Neural progenitor cell (in vitro differentiated cells): Measurements from ENCODE around the gene SLC5A10. TPM values are rescaled to one million over a fixed set of nuclear protein-coding genes. Genes with fewer than 3 reads are reported as not detected.

ENCODE experiments used
- DNase-seq: peaks from one replicate; pipeline ENCODE4 v3.0.0-alpha.2; 2016; ENCODE audit warnings: low spot score
- H2AFZ ChIP-seq: fragments of 200-600 bp; sonication (generic); replicated peaks from 2 replicates; pipeline ENCODE4 v1.6.1; 2016; ENCODE audit warnings: antibody characterized with exemption
- H3F3A ChIP-seq: fragments of 200-600 bp; sonication (generic); 2 replicates; pipeline ENCODE4 v1.6.1; 2016; ENCODE audit warnings: antibody characterized with exemption, low read depth
- H3K27ac ChIP-seq: fragments of 200-600 bp; sonication (generic); 2 replicates; pipeline ENCODE4 v1.5.1; 2016; ENCODE audit warnings: mild to moderate bottlenecking
- H3K27me3 ChIP-seq: fragments of 200-600 bp; sonication (generic); 2 replicates; pipeline ENCODE4 v1.6.1; 2016; ENCODE audit warnings: mild to moderate bottlenecking, moderate library complexity
- H3K36me3 ChIP-seq: fragments of 200-600 bp; sonication (generic); 2 replicates; pipeline ENCODE4 v1.5.1; 2016
- H3K4me1 ChIP-seq: fragments of 200-600 bp; sonication (generic); 2 replicates; pipeline ENCODE4 v1.6.1; 2016; ENCODE audit warnings: mixed run types
- H3K4me2 ChIP-seq: fragments of 200-600 bp; sonication (generic); 2 replicates; pipeline ENCODE4 v1.6.1; 2016
- H3K4me3 ChIP-seq: fragments of 200-600 bp; sonication (generic); 2 replicates; pipeline ENCODE4 v1.5.1; 2016
- H3K79me2 ChIP-seq: fragments of 200-600 bp; sonication (generic); 2 replicates; pipeline ENCODE4 v1.6.1; 2016; ENCODE audit warnings: low read depth
- H3K9ac ChIP-seq: fragments of 200-600 bp; sonication (generic); 2 replicates; pipeline ENCODE4 v1.6.1; 2016
- H3K9me3 ChIP-seq: fragments of 200-600 bp; sonication (generic); 2 replicates; pipeline ENCODE4 v1.5.1; 2016; ENCODE audit warnings: low read depth
- H4K20me1 ChIP-seq: fragments of 200-600 bp; sonication (generic); 2 replicates; pipeline ENCODE4 v1.6.1; 2016; ENCODE audit warnings: low read depth
- H3K27ac Mint-ChIP-seq: 3 replicates; pipeline ENCODE4 v1.8.0; 2021; ENCODE audit warnings: mixed read lengths
- H3K27me3 Mint-ChIP-seq: 2 replicates; pipeline ENCODE4 v1.8.0; 2022; ENCODE audit warnings: low read depth, mild to moderate bottlenecking, inconsistent platforms, moderate library complexity, mixed read lengths; ENCODE audit not compliant: insufficient read depth
- H3K36me3 Mint-ChIP-seq: 3 replicates; pipeline ENCODE4 v1.8.0; 2021; ENCODE audit warnings: mixed read lengths
- H3K4me1 Mint-ChIP-seq: 3 replicates; pipeline ENCODE4 v1.8.0; 2021; ENCODE audit warnings: mixed read lengths
- H3K4me3 Mint-ChIP-seq: 3 replicates; pipeline ENCODE4 v1.8.0; 2021; ENCODE audit warnings: mild to moderate bottlenecking, moderate library complexity, mixed read lengths
- H3K9me3 Mint-ChIP-seq: 3 replicates; pipeline ENCODE4 v1.8.0; 2020; ENCODE audit warnings: mixed read lengths
- EZH2 ChIP-seq: fragments of 200-600 bp; sonication (generic); IDR thresholded peaks from 2 replicates; pipeline ENCODE4 v1.6.1; 2017; ENCODE audit warnings: antibody characterized with exemption, mild to moderate bottlenecking, moderate library complexity
- EZH2phosphoT487 ChIP-seq: fragments of 200-600 bp; sonication (generic); IDR thresholded peaks from 2 replicates; pipeline ENCODE4 v1.6.1; 2017; ENCODE audit warnings: antibody characterized with exemption
- total RNA-seq: library from RNA; depleted of rRNA; stranded (reverse); fragments of >200 nt; gene quantifications from 2 replicates; pipeline ENCODE4 v1.2.3, GENCODE V29; 2015; ENCODE audit warnings: low replicate concordance
- TF ChIP-seq, protein P1 (sequence below): fragments of 200-600 bp; sonication (generic); IDR thresholded peaks from 2 replicates; pipeline ENCODE4 v1.5.1; 2017; ENCODE audit warnings: antibody characterized with exemption, mild to moderate bottlenecking

SLC5A10 gene
- total RNA-seq, 1 donor from 2014 or later, result not detected

GRCh38 chr17:18987230-18987610 is 35.3 kb downstream of the SLC5A10 start:
- Mint-ChIP-seq H3K36me3 (no peaks in the 10 kb centered on the region), H3K4me3 (no peak overlapping the region), H3K4me1 (peaks cover 1% of the 10 kb centered on the region), H3K27me3 (peaks cover 3% of the 10 kb centered on the region), H3K27ac (peak overlapping the region; percentile 57), H3K9me3 (no peaks in the 10 kb centered on the region)
- Histone ChIP-seq H3K36me3 (no peaks in the 10 kb centered on the region), H2AFZ (no peak overlapping the region), H3K9ac (no peak overlapping the region), H3K4me2 (no peak overlapping the region), H3K27ac (no peak overlapping the region), H3F3A (no peaks in the 10 kb centered on the region), H3K79me2 (no peaks in the 10 kb centered on the region), H4K20me1 (peaks cover 7% of the 10 kb centered on the region), H3K4me3 (no peak overlapping the region), H3K4me1 (peaks cover 2% of the 10 kb centered on the region), H3K27me3 (no peaks in the 10 kb centered on the region), H3K9me3 (no peaks in the 10 kb centered on the region)
- TF ChIP-seq EZH2phosphoT487 (no peak), EZH2 (no peak)
- TF ChIP-seq, protein P1, sequence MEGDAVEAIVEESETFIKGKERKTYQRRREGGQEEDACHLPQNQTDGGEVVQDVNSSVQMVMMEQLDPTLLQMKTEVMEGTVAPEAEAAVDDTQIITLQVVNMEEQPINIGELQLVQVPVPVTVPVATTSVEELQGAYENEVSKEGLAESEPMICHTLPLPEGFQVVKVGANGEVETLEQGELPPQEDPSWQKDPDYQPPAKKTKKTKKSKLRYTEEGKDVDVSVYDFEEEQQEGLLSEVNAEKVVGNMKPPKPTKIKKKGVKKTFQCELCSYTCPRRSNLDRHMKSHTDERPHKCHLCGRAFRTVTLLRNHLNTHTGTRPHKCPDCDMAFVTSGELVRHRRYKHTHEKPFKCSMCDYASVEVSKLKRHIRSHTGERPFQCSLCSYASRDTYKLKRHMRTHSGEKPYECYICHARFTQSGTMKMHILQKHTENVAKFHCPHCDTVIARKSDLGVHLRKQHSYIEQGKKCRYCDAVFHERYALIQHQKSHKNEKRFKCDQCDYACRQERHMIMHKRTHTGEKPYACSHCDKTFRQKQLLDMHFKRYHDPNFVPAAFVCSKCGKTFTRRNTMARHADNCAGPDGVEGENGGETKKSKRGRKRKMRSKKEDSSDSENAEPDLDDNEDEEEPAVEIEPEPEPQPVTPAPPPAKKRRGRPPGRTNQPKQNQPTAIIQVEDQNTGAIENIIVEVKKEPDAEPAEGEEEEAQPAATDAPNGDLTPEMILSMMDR, result no peak
- no peak for DNase-seq

DNA sequence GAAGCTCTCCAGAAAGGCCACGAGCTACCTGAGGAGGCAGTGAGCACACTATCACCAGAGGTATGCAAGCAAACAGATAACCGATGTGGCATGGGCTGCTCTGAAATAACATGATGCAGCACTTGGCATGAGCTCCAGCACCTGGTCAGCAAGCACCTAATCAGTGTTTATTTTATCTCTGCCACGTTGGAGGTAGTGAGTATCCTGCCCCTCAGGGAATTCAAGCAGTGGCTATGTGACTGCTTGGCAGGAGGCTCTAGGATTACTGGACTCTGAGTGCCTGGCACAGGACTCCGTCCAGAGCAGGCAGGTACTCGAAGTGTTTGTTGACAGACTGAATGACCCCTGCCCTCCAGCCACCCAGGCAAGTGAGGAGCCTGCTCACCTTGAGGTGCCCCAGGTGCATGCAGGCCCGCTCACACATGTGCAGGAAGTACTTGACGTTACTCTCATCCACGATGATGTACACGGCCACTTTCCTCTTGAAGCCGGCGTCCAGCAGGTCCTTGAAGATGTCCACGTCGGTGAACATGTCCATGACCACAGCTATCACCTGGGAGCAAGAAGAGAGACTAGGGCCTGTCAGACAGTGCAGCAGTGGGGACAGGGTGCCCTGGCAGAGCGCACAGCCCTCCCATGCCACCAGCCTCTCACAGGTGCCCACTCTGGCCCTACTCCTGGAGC is 36.0 kb downstream of the SLC5A10 start:
- Histone ChIP-seq H3F3A (no peaks in the 10 kb centered on the region), H3K4me1 (no peaks in the 10 kb centered on the region), H3K4me3 (no peak overlapping the region), H3K9me3 (no peaks in the 10 kb centered on the region), H3K27ac (no peak overlapping the region), H3K36me3 (no peaks in the 10 kb centered on the region), H2AFZ (no peak overlapping the region), H3K27me3 (no peaks in the 10 kb centered on the region), H3K4me2 (no peak overlapping the region), H3K79me2 (peaks cover 4% of the 10 kb centered on the region), H4K20me1 (peaks cover 14% of the 10 kb centered on the region), H3K9ac (no peak overlapping the region)
- Mint-ChIP-seq H3K4me1 (no peaks in the 10 kb centered on the region), H3K27ac (peak overlapping the region; percentile 57), H3K9me3 (no peaks in the 10 kb centered on the region), H3K27me3 (peaks cover 3% of the 10 kb centered on the region), H3K36me3 (no peaks in the 10 kb centered on the region), H3K4me3 (no peak overlapping the region)
- TF ChIP-seq EZH2phosphoT487 (no peak), EZH2 (no peak)
- TF ChIP-seq, protein P1, result no peak
- DNase-seq, result no peak

DNA sequence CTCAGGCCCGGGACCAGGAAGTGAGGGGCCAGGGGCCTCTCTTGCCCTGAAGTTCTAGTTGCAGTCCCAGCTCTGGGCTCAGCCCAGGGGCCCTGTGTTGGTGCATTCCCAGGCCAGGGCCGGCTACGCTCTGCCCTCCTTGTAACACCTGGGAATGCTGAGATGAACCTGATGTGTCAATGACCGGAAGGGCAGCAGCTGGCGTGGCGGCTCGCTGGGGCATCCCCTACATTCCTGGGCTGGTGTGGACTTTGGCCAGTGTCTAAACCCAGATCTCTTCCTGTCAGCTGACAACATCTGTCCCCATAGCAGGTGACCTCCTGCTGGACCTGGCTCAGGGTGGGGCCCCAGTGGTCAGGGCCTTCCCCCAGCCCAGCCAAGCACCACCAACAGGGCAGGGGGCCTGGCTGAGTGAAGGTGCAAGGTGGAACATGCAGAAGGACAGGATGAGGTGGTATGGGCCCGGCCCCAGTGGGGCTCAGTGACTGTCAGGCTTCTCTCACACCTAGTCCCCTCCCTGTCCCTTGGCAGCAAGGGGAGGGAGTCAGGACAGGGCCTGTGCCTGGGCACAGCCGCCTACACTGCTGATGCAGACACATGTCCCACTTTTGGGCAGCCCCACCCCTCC is 36.7 kb downstream of the SLC5A10 start:
- no peak for DNase-seq
- H3F3A ChIP-seq, result no peaks in the 10 kb centered on the region
- H3K79me2 ChIP-seq, result peaks cover 4% of the 10 kb centered on the region
- H3K36me3 ChIP-seq, result no peaks in the 10 kb centered on the region
- H3K4me1 Mint-ChIP-seq, result no peaks in the 10 kb centered on the region
- H3K27ac Mint-ChIP-seq, result no peak overlapping the region
- H3K4me2 ChIP-seq, result no peak overlapping the region
- TF ChIP-seq EZH2 (no peak), EZH2phosphoT487 (no peak)
- TF ChIP-seq, protein P1, result no peak
- H3K4me3 ChIP-seq, result no peak overlapping the region
- H3K27me3 Mint-ChIP-seq, result peaks cover 3% of the 10 kb centered on the region
- no peaks in the 10 kb centered on the region for H3K9me3 ChIP-seq
- no peaks in the 10 kb centered on the region for H3K27me3 ChIP-seq
- H3K9me3 Mint-ChIP-seq, result no peaks in the 10 kb centered on the region
- no peak overlapping the region for H3K27ac ChIP-seq
- no peaks in the 10 kb centered on the region for H3K4me1 ChIP-seq
- no peak overlapping the region for H3K4me3 Mint-ChIP-seq
- peaks cover 21% of the 10 kb centered on the region for H4K20me1 ChIP-seq
- no peaks in the 10 kb centered on the region for H3K36me3 Mint-ChIP-seq
- no peak overlapping the region for H2AFZ ChIP-seq
- H3K9ac ChIP-seq, result no peak overlapping the region
